ENCODE data around the gene DOCK4. TPM values are rescaled to one million over a fixed set of nuclear protein-coding genes. Genes with fewer than 3 reads are reported as not detected.
"Not testable (repeated sequence)": the region's sequence is repeated elsewhere in the genome, so short reads cannot be mapped to it uniquely, and the experiment has no call there.

The DOCK4 gene, protein sequence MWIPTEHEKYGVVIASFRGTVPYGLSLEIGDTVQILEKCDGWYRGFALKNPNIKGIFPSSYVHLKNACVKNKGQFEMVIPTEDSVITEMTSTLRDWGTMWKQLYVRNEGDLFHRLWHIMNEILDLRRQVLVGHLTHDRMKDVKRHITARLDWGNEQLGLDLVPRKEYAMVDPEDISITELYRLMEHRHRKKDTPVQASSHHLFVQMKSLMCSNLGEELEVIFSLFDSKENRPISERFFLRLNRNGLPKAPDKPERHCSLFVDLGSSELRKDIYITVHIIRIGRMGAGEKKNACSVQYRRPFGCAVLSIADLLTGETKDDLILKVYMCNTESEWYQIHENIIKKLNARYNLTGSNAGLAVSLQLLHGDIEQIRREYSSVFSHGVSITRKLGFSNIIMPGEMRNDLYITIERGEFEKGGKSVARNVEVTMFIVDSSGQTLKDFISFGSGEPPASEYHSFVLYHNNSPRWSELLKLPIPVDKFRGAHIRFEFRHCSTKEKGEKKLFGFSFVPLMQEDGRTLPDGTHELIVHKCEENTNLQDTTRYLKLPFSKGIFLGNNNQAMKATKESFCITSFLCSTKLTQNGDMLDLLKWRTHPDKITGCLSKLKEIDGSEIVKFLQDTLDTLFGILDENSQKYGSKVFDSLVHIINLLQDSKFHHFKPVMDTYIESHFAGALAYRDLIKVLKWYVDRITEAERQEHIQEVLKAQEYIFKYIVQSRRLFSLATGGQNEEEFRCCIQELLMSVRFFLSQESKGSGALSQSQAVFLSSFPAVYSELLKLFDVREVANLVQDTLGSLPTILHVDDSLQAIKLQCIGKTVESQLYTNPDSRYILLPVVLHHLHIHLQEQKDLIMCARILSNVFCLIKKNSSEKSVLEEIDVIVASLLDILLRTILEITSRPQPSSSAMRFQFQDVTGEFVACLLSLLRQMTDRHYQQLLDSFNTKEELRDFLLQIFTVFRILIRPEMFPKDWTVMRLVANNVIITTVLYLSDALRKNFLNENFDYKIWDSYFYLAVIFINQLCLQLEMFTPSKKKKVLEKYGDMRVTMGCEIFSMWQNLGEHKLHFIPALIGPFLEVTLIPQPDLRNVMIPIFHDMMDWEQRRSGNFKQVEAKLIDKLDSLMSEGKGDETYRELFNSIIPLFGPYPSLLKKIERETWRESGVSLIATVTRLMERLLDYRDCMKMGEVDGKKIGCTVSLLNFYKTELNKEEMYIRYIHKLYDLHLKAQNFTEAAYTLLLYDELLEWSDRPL (N-terminal part only)
- 2.1 TPM for polyA plus RNA-seq (2013, experiment 1 of 2; ENCODE audit: insufficient read length)
- 2.0 TPM for polyA plus RNA-seq (2013, experiment 2 of 2; ENCODE audit: insufficient read length)

- DNase-seq: peak; percentile 99
Measured at GRCh38 chr7:112206238-112206990, at the start of gene DOCK4, which contains the start of gene ZNF277. Gene DOCK4, minus strand, starts transcription at chr7:112206399. Its CDS starts 261 bp downstream, at chr7:112206138. Gene ZNF277, plus strand, starts transcription at chr7:112206695. Its CDS starts 22 bp downstream, at chr7:112206717.

- DNase-seq: no peak
Measured at GRCh38 chr7:112255388-112255720, 49.2 kb upstream of the DOCK4 start.

DNA sequence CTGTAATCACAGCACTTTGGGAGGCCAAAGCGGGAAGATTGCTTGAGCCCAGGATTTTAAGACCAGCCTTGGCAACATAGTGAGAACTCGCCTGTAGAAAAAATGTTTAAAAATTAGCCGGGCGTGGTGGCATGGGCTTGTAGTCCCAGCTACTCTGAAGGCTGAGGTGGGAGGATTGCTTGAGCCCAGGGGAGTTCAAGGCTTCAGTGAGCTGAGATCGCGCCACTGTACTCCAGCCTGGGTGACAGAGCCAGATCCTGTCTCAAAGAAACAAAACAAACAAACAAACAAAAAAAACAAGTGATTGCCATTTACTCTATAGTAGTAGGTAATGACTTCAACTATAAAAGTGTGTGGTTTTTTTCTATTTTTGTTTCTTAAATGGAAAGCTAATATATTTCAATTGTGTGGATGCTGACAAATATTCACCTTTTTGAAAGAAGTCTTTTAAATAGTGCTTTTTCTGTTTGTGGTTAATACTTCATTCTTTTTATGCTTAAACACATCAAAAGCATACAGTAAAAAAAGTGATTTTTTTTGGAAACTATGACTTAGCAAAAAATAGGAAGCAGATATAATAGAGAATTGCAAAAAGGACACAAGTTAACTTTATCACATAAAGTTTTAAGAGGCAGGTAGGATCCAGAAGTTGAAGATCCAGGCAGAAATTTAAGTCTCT is 48.6 kb upstream of the DOCK4 start:
- DNase-seq: no peak

- DNase-seq: no peak
Measured at GRCh38 chr7:112254156-112254555, 48.0 kb upstream of the DOCK4 start.

DNA sequence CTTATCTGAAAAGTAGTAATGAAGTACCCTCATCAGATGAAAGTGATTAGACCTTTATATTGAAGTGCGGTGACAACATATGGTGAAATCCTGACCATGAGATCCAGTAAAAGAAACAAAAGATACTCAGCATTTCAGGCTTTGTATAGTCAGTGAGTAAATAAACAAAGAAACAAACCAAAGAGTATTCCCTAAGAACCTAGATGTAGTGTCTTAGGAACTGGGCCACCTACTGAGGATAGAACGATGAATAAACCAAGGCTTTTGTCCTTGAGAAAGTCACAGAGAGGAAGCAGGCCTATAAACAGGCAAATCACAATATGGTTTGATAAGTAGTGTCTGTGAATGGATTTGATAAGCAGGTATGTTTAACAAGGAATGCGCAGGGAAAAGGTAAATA is 46.5 kb upstream of the DOCK4 start:
- no peak for DNase-seq

- no peak for DNase-seq
Measured at GRCh38 chr7:112252141-112252540, 45.9 kb upstream of the DOCK4 start.

GRCh38 chr7:112249967-112250366 is 43.8 kb upstream of the DOCK4 start:
- DNase-seq: not testable (repeated sequence)

GRCh38 chr7:112248598-112248997 is 42.4 kb upstream of the DOCK4 start:
- no peak for DNase-seq

DNA sequence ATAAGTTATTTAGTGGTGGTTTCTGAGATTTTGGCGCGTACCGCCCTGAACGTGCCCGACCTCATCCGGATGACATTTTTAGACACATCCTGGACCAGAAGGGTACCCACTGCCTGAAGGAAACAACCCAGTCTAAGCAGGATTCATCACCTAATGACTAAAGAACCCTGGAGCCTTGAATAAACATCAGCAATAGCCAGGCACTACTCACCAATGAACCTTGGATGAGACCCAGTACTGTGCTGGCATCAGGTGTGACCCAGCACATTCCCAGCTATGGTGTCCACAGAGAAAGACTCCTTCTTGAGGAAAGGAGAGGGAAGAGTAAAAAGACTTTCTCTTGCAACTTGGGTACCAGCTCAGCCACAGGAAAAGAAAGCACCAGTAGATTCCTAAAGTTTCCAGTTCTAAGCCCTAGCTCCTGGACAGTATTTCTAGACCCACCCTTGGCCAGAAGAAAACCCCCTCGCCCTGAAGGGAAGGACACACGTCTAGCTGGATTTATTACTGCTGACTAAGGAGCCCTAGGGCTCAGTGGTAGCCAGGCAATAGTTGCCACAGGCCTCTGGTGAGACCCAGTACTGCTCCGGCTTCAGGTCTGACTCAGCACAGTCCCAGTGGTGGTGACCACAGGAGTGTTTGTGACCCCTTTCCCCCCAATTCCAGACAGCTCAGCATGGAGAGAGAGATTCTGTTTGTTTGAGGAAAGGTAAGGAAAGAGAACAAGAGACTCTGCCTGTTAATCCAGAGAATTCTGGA is 32.8 kb upstream of the DOCK4 start:
- DNase-seq: peak; percentile 4

DNA sequence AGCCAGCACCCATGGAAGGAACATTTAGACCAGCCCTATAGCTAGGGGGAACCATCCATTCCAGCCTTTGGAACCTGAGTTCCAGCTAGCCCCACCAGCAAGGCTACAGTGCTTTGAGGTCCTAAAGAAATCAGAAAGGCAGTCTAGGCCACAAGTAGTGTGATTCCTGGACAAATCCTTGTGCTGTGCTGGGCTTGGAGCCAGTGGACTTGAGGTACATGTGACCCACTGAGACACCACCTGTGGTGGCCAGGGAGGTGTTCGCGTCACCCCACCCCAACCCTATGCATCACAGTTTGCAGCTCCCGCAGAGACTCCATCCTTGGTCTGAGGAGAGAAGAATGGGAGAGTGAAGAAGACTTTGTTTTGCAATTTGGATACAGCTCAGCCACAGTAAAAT is 32.1 kb upstream of the DOCK4 start:
- DNase-seq: no peak

GRCh38 chr7:112236597-112236996 is 30.4 kb upstream of the DOCK4 start:
- DNase-seq: no peak

- no peak for DNase-seq
Measured at GRCh38 chr7:112234147-112234546, 27.9 kb upstream of the DOCK4 start.

DNA sequence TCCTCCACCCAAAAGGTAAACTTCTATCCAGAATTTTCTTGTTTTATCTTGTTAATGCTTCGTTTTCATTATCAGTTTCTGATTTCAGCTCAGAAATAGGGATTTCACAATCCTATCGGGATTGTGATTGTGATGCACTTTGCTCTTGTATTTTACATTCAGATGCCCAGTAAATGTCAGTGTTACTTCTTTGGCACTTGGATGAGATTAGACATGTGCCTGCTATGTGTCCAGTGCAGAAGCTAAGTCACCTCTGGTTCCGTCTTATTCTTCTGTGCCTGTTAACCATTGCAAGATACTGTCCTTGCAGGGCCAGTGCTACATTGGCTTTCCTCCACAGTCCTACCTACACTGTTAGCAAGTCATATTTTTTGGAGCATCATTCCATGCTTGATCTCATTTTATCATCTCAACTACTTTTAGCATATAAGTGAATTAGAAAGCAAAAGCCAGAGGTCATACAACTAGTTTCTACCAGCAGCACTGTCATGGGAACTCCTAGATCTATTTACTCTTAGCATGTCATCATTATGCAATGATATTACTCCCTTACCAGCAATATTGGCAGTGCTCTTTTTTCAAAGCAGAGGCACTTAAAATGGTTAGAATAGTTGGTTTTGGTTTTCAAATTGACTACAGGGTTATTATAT is 27.0 kb upstream of the DOCK4 start:
- no peak for DNase-seq

DNA sequence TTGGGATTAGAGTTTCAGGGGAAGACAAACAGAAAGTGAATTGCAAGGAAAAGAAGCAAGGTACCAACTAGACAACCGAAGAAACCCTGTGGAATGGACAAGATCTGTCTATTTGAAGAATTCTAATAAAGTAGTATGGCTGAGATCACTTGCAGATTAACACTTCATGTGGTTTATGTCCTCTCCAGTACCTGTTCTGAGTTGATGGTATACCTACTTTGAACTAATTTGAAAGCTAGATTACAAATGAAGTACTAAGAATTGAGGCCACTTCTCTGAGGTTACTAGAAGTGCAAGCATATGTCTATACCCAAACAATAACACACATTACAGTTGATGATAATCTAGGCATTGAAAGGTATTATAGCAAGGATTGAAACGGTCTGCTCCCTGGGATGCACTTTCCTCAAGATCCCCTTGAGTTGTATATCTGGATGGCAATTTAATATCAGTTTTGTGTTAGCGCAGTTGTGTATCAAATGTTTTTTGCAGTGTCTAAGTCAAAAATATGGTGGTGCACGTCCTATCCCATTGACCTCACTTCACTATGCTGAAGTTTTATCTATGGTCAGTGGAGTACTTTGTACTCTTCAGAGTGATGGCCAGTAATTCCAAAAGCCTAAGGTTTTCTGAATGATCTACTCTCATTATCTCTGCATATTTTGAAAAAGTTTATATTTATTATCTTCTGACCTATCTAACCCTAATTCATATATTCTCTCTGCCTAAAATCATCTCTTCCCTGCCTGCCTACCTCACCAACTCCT is 26.2 kb upstream of the DOCK4 start:
- no peak for DNase-seq

DNA sequence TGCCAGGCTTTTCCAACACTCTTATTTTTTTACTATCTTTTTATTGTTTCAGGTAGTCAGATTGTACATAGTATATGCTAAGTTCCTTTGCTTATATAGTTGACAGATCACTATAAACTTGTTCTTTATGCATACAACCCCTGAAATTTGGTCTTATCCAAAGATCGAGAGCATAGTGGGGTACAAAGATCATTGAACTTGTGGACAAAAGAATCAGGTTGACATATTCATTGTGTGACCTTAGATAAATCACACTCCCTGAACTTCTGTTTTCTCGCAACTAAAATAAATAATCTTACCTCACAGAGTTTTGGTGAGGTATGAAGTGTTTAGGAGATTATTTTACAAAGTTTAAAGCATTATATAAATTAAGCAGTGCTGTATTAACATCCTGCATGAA is 22.4 kb upstream of the DOCK4 start:
- DNase-seq: no peak

GRCh38 chr7:112226701-112227276 is 20.6 kb upstream of the DOCK4 start:
- DNase-seq: peak; percentile 8

- DNase-seq: no peak
Measured at GRCh38 chr7:112225006-112225405, 18.8 kb upstream of the DOCK4 start.

GRCh38 chr7:112224186-112224585 is 18.0 kb upstream of the DOCK4 start:
- no peak for DNase-seq

GRCh38 chr7:112223310-112223709 is 17.1 kb upstream of the DOCK4 start:
- no peak for DNase-seq
